ENCODE measurements around the gene C4B.

The C4B gene

DNA sequence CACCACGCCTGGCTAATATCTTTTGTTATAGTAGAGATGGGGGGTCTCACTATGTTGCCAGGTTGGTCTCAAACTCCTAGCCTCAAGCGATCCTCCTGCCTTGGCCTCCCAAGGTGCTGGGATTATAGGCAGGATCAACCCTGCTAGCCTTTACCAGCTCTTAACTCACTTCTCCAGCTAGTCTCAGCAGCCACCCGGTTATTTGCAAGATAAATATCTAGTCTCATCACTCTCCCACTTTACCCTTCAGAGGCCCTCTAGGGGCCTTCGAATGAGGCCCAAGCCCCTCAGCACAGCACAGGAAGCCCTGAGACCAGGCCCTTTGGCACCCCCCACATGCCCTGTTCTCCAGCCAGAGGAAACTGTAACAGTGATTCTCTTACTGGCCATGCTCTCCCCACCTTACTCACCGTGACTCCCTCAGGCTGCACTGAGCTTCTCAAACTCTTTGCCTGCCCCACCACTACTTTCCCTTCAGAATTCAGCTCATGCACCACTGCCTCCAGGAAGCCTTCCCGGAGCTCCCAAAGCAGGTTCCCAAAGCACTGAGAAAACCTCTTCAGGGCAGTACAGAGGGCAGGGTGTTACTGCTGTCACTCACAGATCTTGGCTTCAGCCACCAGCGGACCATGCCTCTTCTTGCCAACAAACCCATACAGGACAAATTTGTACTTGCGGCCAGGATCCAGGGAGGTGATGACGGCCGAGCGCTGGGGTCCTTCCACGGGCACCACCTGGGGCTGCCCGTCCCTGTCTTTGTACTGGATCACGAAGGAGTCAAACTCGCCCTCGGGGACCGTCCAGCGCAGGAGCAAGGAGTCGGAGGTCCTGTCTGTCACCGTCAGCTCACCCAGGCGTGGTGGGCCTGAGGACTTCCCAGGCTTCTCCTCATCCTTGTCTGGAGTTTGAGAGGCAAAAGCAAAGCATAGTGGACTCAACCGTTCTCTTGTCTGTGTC lies 69.5 kb downstream of the C4B start:
- TF ChIP-seq, protein P1, sequence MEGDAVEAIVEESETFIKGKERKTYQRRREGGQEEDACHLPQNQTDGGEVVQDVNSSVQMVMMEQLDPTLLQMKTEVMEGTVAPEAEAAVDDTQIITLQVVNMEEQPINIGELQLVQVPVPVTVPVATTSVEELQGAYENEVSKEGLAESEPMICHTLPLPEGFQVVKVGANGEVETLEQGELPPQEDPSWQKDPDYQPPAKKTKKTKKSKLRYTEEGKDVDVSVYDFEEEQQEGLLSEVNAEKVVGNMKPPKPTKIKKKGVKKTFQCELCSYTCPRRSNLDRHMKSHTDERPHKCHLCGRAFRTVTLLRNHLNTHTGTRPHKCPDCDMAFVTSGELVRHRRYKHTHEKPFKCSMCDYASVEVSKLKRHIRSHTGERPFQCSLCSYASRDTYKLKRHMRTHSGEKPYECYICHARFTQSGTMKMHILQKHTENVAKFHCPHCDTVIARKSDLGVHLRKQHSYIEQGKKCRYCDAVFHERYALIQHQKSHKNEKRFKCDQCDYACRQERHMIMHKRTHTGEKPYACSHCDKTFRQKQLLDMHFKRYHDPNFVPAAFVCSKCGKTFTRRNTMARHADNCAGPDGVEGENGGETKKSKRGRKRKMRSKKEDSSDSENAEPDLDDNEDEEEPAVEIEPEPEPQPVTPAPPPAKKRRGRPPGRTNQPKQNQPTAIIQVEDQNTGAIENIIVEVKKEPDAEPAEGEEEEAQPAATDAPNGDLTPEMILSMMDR (IDR thresholded peaks at IDR 0.05) = no peak

DNA sequence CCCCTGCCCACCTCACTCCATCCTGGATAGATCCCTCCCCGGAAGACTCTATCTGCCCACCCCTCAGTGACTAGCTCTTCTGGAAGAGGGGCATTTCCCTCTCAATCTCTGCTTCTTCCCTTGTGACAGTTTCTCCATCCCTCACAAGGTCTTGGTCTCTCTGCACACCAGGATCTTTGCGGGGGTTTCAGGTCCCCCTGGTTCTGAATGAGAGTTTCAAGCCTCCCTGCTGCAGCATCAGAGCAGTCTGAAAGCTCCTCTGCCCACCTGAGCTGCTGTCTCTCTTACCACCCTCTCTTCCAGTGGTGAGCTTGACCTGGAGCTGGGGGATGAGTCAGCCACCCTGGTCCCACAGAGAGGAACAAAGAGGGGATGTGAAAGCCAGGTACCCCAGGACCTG lies 70.2 kb downstream of the C4B start:
- TF ChIP-seq, protein P1 (IDR thresholded peaks at IDR 0.05) = no peak
